Measurements from ENCODE around the gene SUMO4. TPM values are rescaled to one million over a fixed set of nuclear protein-coding genes. Genes with fewer than 3 reads are reported as not detected.

The SUMO4 gene
- total and polyA plus RNA-seq, 2 of the 4 experiments (the other 2 are of a cell fraction): 2.2 TPM; not detected in 1

DNA sequence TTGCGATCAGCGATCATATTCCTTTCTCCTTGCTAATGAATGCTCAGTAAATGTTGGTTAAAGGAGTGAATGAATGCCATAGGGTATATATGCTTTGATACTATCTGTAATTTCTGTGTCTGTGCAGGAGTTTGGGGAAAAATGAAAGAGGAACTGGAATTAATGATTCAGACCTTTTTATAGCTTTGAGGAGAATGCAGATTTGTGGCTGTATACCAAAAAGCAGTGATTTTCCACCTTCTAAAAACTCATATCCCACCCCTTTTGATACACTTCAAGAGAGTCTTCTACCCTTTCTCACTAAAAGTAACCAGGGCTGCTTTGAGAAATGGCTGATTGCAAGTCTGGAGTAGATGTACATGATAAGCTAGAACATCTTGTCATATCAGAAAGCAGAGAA, 26.6 kb upstream of the SUMO4 start:
- Histone ChIP-seq H2BK5ac (ENCODE audit: low read depth, low read length, poor library complexity, severe bottlenecking) (no peak overlapping the region), H2AFZ (replicated peaks; ENCODE audit: low read length, poor library complexity) (no peak overlapping the region), H4K8ac (ENCODE audit: low read depth in 2 of 2, low read length in 2 of 2) (no peak overlapping the region), H2BK20ac (ENCODE audit: low read depth, low read length) (no peak overlapping the region), H3K23ac (ENCODE audit: low read depth, low read length) (no peak overlapping the region), H4K20me1 (ENCODE audit: insufficient read depth, low read length) (peaks cover 12% of the 10 kb centered on the region; the same call in 1 of the 2 replicates), H3K79me1 (ENCODE audit: low read depth in 1 of 2, low read length in 2 of 2) (peaks cover 19 to 40% of the 10 kb centered on the region in 2 experiments), H3K27ac (ENCODE audit: insufficient read depth, low read length) (no peak overlapping the region), H3K36me3 (ENCODE audit: control insufficient read depth, insufficient read depth, low read length) (peaks cover 15% of the 10 kb centered on the region), H2AK9ac (replicated peaks; ENCODE audit: low read depth, low read length, poor library complexity) (no peak overlapping the region), H3K4me1 (ENCODE audit: control insufficient read depth, insufficient read depth, low read length) (peaks cover 5% of the 10 kb centered on the region; the same call in 1 of the 2 replicates), H4K5ac (ENCODE audit: low read depth, low read length) (no peak overlapping the region), H3K9me3 (ENCODE audit: control insufficient read depth, insufficient read depth, low read length) (no peaks in the 10 kb centered on the region), H3K56ac (ENCODE audit: extremely low read depth, insufficient read depth, low read length) (no peak overlapping the region), H3K4ac (ENCODE audit: low read depth, low read length) (no peak overlapping the region), H2BK15ac (ENCODE audit: low read depth, low read length) (no peak overlapping the region), H3K14ac (replicated peaks; ENCODE audit: low read depth, low read length) (no peak overlapping the region), H3K9me1 (ENCODE audit: insufficient read depth, low read length) (no peaks in the 10 kb centered on the region), H2BK120ac (ENCODE audit: low read depth, low read length) (no peak overlapping the region), H3K27me3 (ENCODE audit: control insufficient read depth, insufficient read depth, low read length) (no peaks in the 10 kb centered on the region), H3K4me2 (ENCODE audit: low read depth, low read length) (no peak overlapping the region), H3K9ac (ENCODE audit: low read depth, low read length) (no peak overlapping the region), H2AK5ac (ENCODE audit: low read depth, low read length) (no peak overlapping the region), H3K4me3 (ENCODE audit: insufficient read depth, low read depth, low read length) (no peak overlapping the region), H4K91ac (ENCODE audit: insufficient read depth, low read depth, low read length) (no peak overlapping the region), H3K18ac (ENCODE audit: low read depth, low read length) (no peak overlapping the region)
- intact Hi-C loops (cut with micrococcal nuclease) (no loop called here), dilution Hi-C loops (cut with HindIII; ENCODE audit: low sequenced_read_pairs, unreplicated experiment) (no loop called here), in situ Hi-C loops (cut with MboI; ENCODE audit: low sequenced_read_pairs) (no loop called here)
- WGBS, 2 experiments (ENCODE audit: extremely low coverage in 2 of 2, insufficient read length in 1 of 2): no CpG with 5 or more reads among the region's 2 CpGs
- no TSS peak for BruUV-seq (replicated peaks)
- DNase-seq (no peak), ATAC-seq (ENCODE audit: low read depth) (no peak)
- ChIA-PET POLR2A (ENCODE audit: unreplicated experiment) (no interaction called here), CTCF (no interaction called here)
- TF ChIP-seq, protein P1, sequence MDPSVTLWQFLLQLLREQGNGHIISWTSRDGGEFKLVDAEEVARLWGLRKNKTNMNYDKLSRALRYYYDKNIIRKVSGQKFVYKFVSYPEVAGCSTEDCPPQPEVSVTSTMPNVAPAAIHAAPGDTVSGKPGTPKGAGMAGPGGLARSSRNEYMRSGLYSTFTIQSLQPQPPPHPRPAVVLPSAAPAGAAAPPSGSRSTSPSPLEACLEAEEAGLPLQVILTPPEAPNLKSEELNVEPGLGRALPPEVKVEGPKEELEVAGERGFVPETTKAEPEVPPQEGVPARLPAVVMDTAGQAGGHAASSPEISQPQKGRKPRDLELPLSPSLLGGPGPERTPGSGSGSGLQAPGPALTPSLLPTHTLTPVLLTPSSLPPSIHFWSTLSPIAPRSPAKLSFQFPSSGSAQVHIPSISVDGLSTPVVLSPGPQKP (IDR thresholded peaks at IDR 0.05; ENCODE audit: borderline replicate concordance, low read depth, low read length): no peak
- TF ChIP-seq RAD21 (IDR thresholded peaks at IDR 0.05; ENCODE audit: low read length) (no peak), RFX5 (IDR thresholded peaks at IDR 0.05; ENCODE audit: low read depth, low read length) (no peak), SMC3 (IDR thresholded peaks at IDR 0.05; ENCODE audit: low read depth, low read length) (no peak), MAZ (IDR thresholded peaks at IDR 0.05; ENCODE audit: borderline replicate concordance, low read depth, low read length) (no peak), FOS (IDR thresholded peaks at IDR 0.05; ENCODE audit: low read depth, low read length) (no peak), CEBPB (IDR thresholded peaks at IDR 0.05; ENCODE audit: low read depth, low read length) (no peak), CHD1 (IDR thresholded peaks at IDR 0.05; ENCODE audit: low read depth, low read length) (no peak), MAFK (IDR thresholded peaks at IDR 0.05; ENCODE audit: low read depth, low read length) (no peak), NFE2L2 (IDR thresholded peaks at IDR 0.05; ENCODE audit: low read depth, low read length) (no peak), POLR2A (IDR thresholded peaks at IDR 0.05; ENCODE audit: low read depth, low read length) (no peak), RCOR1 (IDR thresholded peaks at IDR 0.05; ENCODE audit: insufficient replicate concordance, low read length) (no peak), MXI1 (IDR thresholded peaks at IDR 0.05; ENCODE audit: borderline replicate concordance, low read depth, low read length) (no peak), BHLHE40 (IDR thresholded peaks at IDR 0.05; ENCODE audit: low read depth, low read length) (no peak)
- TF ChIP-seq, protein P2, sequence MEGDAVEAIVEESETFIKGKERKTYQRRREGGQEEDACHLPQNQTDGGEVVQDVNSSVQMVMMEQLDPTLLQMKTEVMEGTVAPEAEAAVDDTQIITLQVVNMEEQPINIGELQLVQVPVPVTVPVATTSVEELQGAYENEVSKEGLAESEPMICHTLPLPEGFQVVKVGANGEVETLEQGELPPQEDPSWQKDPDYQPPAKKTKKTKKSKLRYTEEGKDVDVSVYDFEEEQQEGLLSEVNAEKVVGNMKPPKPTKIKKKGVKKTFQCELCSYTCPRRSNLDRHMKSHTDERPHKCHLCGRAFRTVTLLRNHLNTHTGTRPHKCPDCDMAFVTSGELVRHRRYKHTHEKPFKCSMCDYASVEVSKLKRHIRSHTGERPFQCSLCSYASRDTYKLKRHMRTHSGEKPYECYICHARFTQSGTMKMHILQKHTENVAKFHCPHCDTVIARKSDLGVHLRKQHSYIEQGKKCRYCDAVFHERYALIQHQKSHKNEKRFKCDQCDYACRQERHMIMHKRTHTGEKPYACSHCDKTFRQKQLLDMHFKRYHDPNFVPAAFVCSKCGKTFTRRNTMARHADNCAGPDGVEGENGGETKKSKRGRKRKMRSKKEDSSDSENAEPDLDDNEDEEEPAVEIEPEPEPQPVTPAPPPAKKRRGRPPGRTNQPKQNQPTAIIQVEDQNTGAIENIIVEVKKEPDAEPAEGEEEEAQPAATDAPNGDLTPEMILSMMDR (conservative IDR thresholded peaks at IDR 0.05; ENCODE audit: low read depth, low read length): no peak
- TF ChIP-seq, protein P3, sequence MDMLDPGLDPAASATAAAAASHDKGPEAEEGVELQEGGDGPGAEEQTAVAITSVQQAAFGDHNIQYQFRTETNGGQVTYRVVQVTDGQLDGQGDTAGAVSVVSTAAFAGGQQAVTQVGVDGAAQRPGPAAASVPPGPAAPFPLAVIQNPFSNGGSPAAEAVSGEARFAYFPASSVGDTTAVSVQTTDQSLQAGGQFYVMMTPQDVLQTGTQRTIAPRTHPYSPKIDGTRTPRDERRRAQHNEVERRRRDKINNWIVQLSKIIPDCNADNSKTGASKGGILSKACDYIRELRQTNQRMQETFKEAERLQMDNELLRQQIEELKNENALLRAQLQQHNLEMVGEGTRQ (IDR thresholded peaks at IDR 0.05; ENCODE audit: low read depth, low read length): no peak
